Prostate gland (tissue), 2 donors: Measurements from ENCODE around the gene C4A. TPM values are rescaled to one million over a fixed set of nuclear protein-coding genes. Genes with fewer than 3 reads are reported as not detected.

Experiments
- DNase-seq: peaks from one replicate; pipeline ENCODE4 v3.0.0-alpha.2; 2019; ENCODE audit warnings: low spot score
- H3K27ac ChIP-seq, 2 donors: fragments of 200-600 bp; sonication (generic); 2 replicates each; pipeline ENCODE4 v1.5.1; 2017 to 2019
- H3K27me3 ChIP-seq: fragments of 200-600 bp; sonication (generic); replicated peaks from 2 replicates; pipeline ENCODE4 v1.5.1; 2019; ENCODE audit not compliant: insufficient read depth
- H3K36me3 ChIP-seq, 2 donors: fragments of 200-600 bp; sonication (generic); 1 replicate in 1 of 2; 2 replicates in 1 of 2; pipeline versions ENCODE4 v1.5.1 to v1.8.1; 2017 to 2019
- H3K4me1 ChIP-seq: fragments of 200-600 bp; sonication (generic); replicated peaks from 2 replicates; pipeline ENCODE4 v1.5.1; 2019
- H3K4me3 ChIP-seq, 2 donors: fragments of 200-600 bp; sonication (generic); 2 replicates each; pipeline ENCODE4 v1.5.1; 2017 to 2019
- H3K9me3 ChIP-seq: fragments of 200-600 bp; sonication (generic); 2 replicates; pipeline ENCODE4 v1.5.1; 2017
- CTCF ChIP-seq, 4 experiments: fragments of 200-600 bp in 2 of 4; fragments of 450-650 bp in 2 of 4; sonication (generic) in 2 of 4; IDR thresholded peaks; 1 replicate in 3 of 4; 2 replicates in 1 of 4; pipeline ENCODE4 v1.5.1; 2016 to 2019; ENCODE audit warnings: antibody characterized with exemption in 4 of 4, mild to moderate bottlenecking in 2 of 4, moderate library complexity in 2 of 4
- POLR2A ChIP-seq: fragments of 450-650 bp; IDR thresholded peaks from one replicate; pipeline ENCODE4 v1.6.1; 2016; ENCODE audit warnings: antibody characterized with exemption, mild to moderate bottlenecking
- POLR2AphosphoS5 ChIP-seq: sonication (generic); formaldehyde crosslinking; IDR thresholded peaks from one replicate; pipeline ENCODE4 v1.6.1; 2017; ENCODE audit warnings: antibody characterized with exemption
- WGBS: methylation state at CpG from one replicate; pipeline ENCODE4 v1.1.5; 2018; 5-methylcytosine and 5-hydroxymethylcytosine counted together
- intact Hi-C: fragments of 100-400 bp; cut with DNase I; formaldehyde crosslinking; loops from one replicate; pipeline ENCODE4 v1.14.2; 2022
- total RNA-seq, 2 donors: library from RNA; depleted of rRNA; stranded (reverse); fragments of >200 nt; gene quantifications; one replicate each; pipeline ENCODE4 v1.1.0, GENCODE V29; 2016

C4A gene
- total RNA-seq, 2 donors from 2014 or later = 32.8 to 196 TPM

- Histone ChIP-seq H3K36me3 (peaks cover 7 to 16% of the 10 kb centered on the region in 2 donors), H3K4me1 (peaks cover 10% of the 10 kb centered on the region), H3K4me3 (no peak overlapping the region), H3K9me3 (no peaks in the 10 kb centered on the region), H3K27me3 (no peaks in the 10 kb centered on the region), H3K27ac (no peak overlapping the region)
- intact Hi-C loops = loop anchor here (10.0 kb wide), 1 partner anchor 186 kb away; the partner anchor contains the start of genes PPT2 and PRRT1
- DNase-seq = no peak
- no peak for TF ChIP-seq POLR2AphosphoS5
- no peak for TF ChIP-seq POLR2A
- TF ChIP-seq CTCF (IDR thresholded peaks at IDR 0.05) = no peak
- WGBS = 81% methylated on average over 23 of the region's 23 CpGs
Observed at GRCh38 chr6:31968791-31969711, 12.8 kb upstream of the C4A start.

- intact Hi-C loops = loop anchor here (10.0 kb wide), 1 partner anchor 185 kb away; the partner anchor contains the start of genes PPT2 and PRRT1
- 71% methylated on average over 17 of the region's 17 CpGs for WGBS
- peaks cover 7 to 12% of the 10 kb centered on the region in 2 donors for H3K36me3 ChIP-seq
- peaks cover 10% of the 10 kb centered on the region for H3K4me1 ChIP-seq
- DNase-seq = no peak
- TF ChIP-seq POLR2AphosphoS5 (no peak), CTCF (IDR thresholded peaks at IDR 0.05) (no peak), POLR2A (no peak)
- peak overlapping the region in 1 of 2 donors; percentile 99 for H3K27ac ChIP-seq
- no peaks in the 10 kb centered on the region for H3K9me3 ChIP-seq
- H3K27me3 ChIP-seq = no peaks in the 10 kb centered on the region
- H3K4me3 ChIP-seq = no peak overlapping the region
Observed at GRCh38 chr6:31969712-31970603, 11.9 kb upstream of the C4A start.

- peaks cover 7 to 12% of the 10 kb centered on the region in 2 donors for H3K36me3 ChIP-seq
- no peaks in the 10 kb centered on the region for H3K27me3 ChIP-seq
- H3K4me3 ChIP-seq = peak overlapping the region; percentile 64 to 75
- no peak for DNase-seq
- H3K9me3 ChIP-seq = no peaks in the 10 kb centered on the region
- H3K27ac ChIP-seq = peak overlapping the region; percentile 98 to 99
- TF ChIP-seq POLR2AphosphoS5 = no peak
- TF ChIP-seq CTCF (IDR thresholded peaks at IDR 0.05) = no peak
- TF ChIP-seq POLR2A = no peak
- peaks cover 10% of the 10 kb centered on the region for H3K4me1 ChIP-seq
- intact Hi-C loops = no loop called here
- WGBS = 72% methylated on average over 18 of the region's 18 CpGs
Observed at GRCh38 chr6:31970604-31971271, 11.1 kb upstream of the C4A start.

GRCh38 chr6:31971279-31971992, 10.4 kb upstream of the C4A start:
- peaks cover 7 to 12% of the 10 kb centered on the region in 2 donors for H3K36me3 ChIP-seq
- no peaks in the 10 kb centered on the region for H3K27me3 ChIP-seq
- WGBS = 22% methylated on average over 29 of the region's 29 CpGs
- no peak for DNase-seq
- intact Hi-C loops = no loop called here
- peak overlapping the region; percentile 98 to 99 for H3K27ac ChIP-seq
- peak overlapping the region; percentile 64 to 75 for H3K4me3 ChIP-seq
- no peak for TF ChIP-seq POLR2A
- TF ChIP-seq CTCF (IDR thresholded peaks at IDR 0.05) = no peak
- TF ChIP-seq POLR2AphosphoS5 = no peak
- no peaks in the 10 kb centered on the region for H3K9me3 ChIP-seq
- H3K4me1 ChIP-seq = peaks cover 10% of the 10 kb centered on the region
